Activated CD8-positive, alpha-beta memory T cell treated with anti-CD3 and anti-CD28 coated beads for 36 hours (primary cell): ENCODE results near the gene PNPLA2. TPM values are rescaled to one million over a fixed set of nuclear protein-coding genes. Genes with fewer than 3 reads are reported as not detected.

Experiments used
- CTCF ChIA-PET: fragments of 350-600 bp; sonication (Branson Sonifier 250); formaldehyde crosslinking; loops from one replicate; lab custom pipeline; 2021; ENCODE audit warnings: antibody characterized with exemption; lab: Charles Lee
- POLR2A ChIA-PET: fragments of 350-600 bp; sonication (Branson Sonifier 250); formaldehyde crosslinking; loops from one replicate; lab custom pipeline; 2021; ENCODE audit warnings: antibody characterized with exemption; lab: Charles Lee
- total RNA-seq, 2 experiments: library from RNA; stranded (reverse); gene quantifications; one replicate each; pipeline ENCODE4 v1.2.3, GENCODE V29; 2021

Gene PNPLA2
- total RNA-seq, 2 experiments from 2014 or later, result 38.5 to 44.3 TPM

DNA sequence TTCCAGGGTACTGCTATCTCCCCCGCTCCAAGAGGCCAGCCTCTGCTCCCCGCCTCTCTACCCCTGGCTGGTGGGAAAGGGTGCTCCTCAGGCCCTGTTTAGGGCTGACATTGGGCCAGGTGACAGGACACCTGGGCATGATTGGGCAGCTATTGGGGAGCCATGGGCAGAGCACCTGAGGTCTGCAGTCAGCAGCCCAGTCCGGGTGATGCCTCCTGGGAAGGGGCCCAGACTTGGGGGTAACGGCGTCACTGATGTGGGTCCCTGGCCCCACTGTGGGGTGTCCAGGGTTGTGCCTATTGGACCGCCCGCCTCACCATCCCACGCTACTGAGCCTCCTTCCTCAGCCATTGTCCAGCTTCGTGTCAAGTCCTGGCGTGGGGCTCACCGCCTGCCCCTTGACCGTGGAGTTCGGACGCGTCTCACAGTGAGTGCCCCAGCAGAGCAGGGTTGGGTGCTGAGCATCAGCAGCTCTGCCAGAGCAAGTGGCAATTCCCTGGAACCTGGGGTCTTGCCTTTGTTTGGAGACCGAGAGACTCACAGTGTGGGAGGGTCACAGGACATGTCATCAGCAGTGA is 38.7 kb upstream of the PNPLA2 start:
- POLR2A ChIA-PET, result no interaction called here
- CTCF ChIA-PET, result no interaction called here

DNA sequence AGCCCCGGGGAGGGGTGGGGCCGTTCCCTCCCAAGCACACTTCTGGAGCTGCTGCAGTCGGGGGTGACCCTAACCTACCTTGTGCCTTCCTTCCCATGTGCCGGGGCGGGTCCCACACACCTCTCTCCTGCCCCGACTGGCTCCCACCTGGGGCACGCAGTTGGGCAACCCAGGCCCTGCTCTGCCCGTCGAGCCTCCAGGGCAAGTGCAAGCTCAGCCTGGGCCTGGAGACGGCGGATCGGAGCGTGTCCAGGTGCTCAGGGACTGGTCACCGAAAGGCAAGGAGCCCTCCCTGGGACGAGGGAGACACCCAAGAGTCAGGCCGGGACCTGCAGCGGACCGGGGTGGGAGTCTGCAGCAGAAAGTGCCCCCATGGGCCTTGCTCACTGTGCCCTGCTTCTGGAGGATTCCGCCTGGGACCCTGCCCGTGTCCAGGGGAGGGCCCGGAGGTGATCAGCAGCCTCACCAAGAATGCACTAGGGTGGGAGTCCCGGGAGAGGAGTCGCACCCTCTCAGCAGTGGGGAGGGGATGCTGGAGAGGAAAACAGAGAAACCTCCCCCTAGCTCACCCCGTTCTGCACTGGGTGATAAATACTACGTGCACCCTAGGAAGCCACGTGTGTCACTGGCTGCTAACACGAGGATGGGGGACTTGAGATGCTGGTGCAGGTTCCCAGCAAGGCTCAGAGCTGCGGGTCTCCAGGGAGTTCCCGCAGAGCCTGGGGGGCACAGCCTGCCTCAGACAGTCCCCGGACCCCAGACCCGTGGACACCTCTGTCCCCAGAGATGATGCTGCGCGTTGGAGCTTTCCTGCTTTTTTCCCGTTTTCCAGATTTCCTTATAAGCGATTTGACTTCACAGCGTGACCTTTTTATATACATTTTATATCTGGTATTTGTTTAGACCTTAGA is 36.2 kb upstream of the PNPLA2 start:
- ChIA-PET CTCF (interaction anchor here (0.7 to 1.3 kb wide), 2 partner anchors 9 to 209 kb away, joined by 3 read pairs; no protein-coding TSS in a partner anchor), POLR2A (no interaction called here)

DNA sequence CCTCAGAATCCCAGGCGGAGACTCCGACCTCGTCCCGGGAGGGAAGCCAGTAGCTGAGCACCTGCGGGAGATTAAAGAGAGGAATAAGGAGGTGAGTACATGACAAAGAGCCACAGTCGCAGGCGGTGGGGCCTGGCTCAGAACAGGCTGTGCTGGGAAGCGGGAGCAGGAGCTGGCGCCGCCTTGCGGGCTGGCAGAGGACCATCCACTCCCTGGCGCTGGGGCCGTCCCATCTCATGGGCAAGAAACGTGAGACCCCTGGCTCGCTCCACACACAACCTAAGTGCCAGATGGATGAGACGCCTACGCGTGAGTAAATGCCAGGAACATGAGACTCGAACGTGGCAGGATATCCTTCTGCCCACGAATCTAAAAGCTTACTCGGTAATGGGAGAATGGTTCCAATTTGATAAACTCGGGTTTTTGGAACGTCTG is 35.1 kb upstream of the PNPLA2 start:
- POLR2A ChIA-PET, result no interaction called here
- CTCF ChIA-PET, result interaction anchor here (0.7 to 1.6 kb wide), 2 partner anchors 20 to 50 kb away, joined by 3 to 5 read pairs; no protein-coding TSS in a partner anchor

GRCh38 chr11:786235-787083 is 32.3 kb upstream of the PNPLA2 start:
- POLR2A ChIA-PET, result interaction anchor here (1.2 kb wide), 1 partner anchor 9 kb away, joined by 4 read pairs; the partner anchor contains the start of gene GATD1
- CTCF ChIA-PET, result no interaction called here

DNA sequence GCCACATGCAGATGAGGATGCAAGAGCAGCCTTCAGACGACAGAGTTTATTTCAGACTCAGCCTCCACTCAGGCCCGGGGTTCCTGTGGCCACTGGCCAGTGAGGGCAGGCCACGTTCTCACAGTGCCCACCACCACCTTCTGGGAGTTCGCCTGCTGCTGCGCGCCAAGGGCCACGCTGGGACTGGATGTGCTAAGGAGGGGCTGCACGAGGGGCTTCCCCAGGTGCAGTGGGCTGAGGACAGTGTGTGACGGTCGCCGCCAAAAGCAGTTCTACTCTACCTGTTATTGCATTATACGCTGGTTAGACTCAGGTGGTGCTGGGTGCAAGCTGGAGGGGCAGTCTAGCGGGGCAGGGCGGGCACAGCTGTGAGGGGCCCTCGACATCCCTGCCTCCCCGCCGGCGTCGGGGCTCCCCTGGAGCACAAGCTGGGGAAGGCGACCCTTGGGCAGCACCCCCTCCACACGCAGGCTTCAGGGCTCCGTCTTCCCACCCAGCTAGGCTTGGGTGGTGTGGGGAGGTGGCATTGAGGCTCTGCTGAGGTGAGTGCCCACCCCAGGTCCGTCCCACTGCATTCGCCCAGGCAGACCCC is 31.5 kb upstream of the PNPLA2 start:
- CTCF ChIA-PET, result no interaction called here
- POLR2A ChIA-PET, result interaction anchor here (1.2 kb wide), 1 partner anchor 10 kb away, joined by 4 read pairs; the partner anchor contains the start of gene GATD1

DNA sequence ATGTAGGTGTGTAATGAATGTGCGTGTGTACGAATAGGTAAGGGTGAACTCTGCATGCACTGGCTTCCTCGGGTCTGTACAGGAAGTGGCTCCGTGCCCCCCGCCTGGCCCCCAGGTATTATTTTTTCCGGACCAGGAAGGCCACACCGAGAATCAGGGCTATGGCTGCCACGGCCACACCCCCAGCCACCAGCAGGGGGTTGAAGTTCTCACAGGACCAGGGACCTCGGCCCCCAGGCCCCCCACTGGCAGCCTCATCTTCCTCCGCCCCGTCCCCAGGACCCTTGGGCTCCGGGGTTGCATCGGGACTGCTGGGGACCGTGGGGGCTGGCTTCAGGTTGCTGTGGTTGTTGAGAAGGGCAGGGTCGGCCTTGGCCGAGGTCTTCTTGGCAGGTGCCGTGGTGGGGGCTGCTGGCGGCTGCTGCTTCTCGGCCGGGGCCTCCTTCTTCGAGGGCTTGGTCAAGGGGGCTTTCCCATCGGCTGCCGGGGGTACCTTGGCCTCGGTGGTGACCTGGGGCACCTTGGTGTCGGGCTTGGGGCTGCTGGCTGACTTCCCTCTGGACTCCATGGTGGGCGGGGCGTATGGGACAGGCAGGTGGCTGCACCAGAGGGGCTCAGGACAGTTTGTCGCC is 30.6 kb upstream of the PNPLA2 start:
- ChIA-PET POLR2A (no interaction called here), CTCF (interaction anchor here (1.1 kb wide), 1 partner anchor 10 kb away, joined by 3 read pairs; no protein-coding TSS in a partner anchor)

- ChIA-PET CTCF (interaction anchor here (0.6 to 1.1 kb wide), 2 partner anchors 11 to 14 kb away, joined by 3 read pairs; no protein-coding TSS in a partner anchor), POLR2A (interaction anchor here (1.0 kb wide), 2 partner anchors 12 to 14 kb away, joined by 3 to 4 read pairs; no protein-coding TSS in a partner anchor)
Observed at GRCh38 chr11:788953-789940, 29.5 kb upstream of the PNPLA2 start.

- ChIA-PET POLR2A (interaction anchor here (0.6 to 1.0 kb wide), 3 partner anchors 13 to 26 kb away, joined by 3 to 4 read pairs (median 3); no protein-coding TSS in a partner anchor), CTCF (no interaction called here)
Observed at GRCh38 chr11:789943-790342, 28.8 kb upstream of the PNPLA2 start, which contains the start of gene CEND1. Gene CEND1, minus strand, starts transcription at chr11:790090. Its CDS starts 1,514 bp downstream, at chr11:788576.

DNA sequence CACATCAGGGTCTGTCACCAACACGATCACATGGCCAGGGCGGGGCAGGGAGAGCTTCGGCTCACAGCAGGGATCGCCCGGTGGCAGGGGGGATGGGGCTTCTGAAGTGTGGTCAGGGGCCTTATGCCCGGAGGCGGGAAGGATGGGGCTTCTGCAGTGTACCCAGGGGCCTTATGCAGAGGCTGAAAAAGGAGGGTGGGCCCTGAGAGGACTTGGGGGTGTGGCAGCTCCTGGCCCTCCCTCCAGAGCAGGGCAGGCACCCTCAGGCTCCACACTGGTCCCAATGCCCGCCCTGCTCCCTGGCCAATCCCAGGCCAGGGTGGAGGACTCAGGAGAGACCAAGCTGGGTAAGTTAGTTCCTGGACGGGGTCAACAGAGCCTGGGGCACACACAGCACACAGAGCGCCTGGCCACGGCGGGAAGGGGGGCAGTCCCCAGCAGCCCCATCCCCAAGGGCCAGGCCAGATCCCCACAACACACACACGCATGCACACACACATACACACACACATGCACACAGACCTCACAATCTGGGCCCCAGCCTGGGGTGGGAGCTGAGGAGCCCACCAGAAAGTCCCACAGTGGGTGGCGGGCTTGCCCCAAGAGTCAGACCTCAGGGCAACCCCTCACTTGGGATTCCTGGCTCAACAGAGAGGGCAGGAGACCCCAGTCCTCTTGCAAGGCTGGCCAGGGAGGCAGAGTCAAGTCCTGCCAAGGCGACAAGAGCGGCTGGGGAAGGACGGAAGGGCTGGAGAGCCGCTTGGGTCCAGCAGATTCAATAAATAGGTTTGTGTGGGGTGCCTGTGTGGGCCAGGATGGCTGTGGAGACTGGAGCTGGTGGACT is 27.8 kb upstream of the PNPLA2 start:
- POLR2A ChIA-PET, result no interaction called here
- CTCF ChIA-PET, result interaction anchor here (1.2 kb wide), 1 partner anchor 9 kb away, joined by 3 read pairs; no protein-coding TSS in a partner anchor

DNA sequence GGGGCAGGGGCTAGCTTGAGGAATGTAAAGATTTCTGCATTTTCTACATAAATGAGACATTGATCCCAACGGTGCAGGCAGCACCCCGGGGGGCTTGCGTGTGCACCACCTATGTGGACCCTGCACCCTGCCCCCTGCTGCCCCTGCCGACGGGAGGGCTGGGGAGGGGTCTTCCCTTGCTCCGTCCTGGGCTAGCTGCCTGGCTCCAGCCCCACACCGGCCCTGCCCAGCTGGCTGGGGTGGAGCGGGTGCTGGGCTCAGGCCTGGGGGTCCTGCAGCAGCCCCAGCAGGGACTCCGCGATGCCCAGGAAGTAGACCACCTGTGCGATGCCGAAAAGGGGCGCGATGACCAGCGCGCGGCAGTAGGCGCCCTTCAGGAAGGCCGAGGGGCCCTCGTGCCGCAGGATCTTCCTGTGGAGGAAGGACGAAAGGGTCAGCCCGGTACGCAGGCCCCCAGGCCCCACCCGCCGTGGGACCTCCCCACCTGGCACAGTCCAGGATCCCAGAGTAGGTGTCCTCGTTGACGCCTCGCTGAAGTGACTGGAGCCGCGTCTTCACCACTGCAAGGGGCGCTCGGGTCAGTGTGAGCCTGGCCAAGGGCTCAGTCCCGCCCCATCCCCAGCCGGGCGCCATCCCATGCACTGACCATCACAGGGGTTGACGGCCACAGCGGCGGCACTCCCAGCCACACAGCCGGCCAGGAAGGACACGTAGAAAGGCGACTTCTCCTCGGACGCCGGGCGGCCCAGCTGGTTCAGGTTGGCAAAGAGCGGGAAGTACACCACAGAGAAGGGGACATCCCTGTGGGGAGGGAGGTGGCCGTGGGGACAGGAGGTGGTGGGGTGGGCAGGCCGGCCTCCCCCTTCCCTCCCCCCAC is 26.8 kb upstream of the PNPLA2 start:
- ChIA-PET CTCF (interaction anchor here (1.2 kb wide), 1 partner anchor 10 kb away, joined by 3 read pairs; no protein-coding TSS in a partner anchor), POLR2A (no interaction called here)

DNA sequence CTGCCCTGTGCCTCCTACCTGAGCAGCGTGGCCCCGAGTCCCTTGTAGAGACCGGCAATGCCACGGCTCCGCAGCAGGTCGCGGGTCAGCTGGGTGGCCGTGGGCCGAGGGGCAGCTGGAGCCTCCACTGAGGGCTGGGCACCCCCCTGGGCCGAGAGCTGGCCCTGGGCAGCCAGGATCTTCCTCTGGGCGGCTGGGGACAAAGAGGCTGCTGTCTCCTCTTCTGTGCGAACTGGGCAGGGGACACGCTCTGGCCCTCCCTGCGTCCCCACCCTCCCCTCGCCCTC is 26.2 kb upstream of the PNPLA2 start:
- CTCF ChIA-PET, result no interaction called here
- POLR2A ChIA-PET, result no interaction called here

- POLR2A ChIA-PET, result interaction anchor here (0.8 kb wide), 1 partner anchor 16 kb away, joined by 3 read pairs; the partner anchor contains the start of gene RPLP2
Observed at GRCh38 chr11:792873-793272, 25.8 kb upstream of the PNPLA2 start.

DNA sequence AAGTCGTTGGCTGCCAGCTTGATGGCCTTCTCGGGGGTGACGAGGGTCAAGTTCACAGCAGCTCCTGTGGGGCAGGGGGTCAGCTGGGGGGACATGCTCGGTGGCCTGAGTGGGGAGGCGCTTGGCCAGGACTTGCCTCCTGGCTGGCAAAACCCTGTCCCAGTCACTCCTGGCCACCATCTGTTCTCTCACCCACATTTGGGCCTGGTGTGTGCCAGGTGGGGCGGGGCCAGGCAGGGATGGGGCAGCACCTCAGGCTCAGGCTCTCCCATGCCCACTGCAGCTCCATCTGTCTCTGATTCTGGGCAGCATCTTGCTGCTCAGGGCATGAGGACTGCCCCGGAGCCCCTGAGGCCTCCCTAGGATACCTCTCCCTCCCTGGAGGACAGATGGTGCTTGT is 25.2 kb upstream of the PNPLA2 start:
- ChIA-PET CTCF (interaction anchor here (1.0 kb wide), 1 partner anchor 13 kb away, joined by 3 read pairs; no protein-coding TSS in a partner anchor), POLR2A (interaction anchor here (0.8 to 0.9 kb wide), 2 partner anchors 16 to 17 kb away, joined by 3 read pairs; partner anchors contain the start of genes GATD1 and RPLP2)

More at GRCh38 chr11:792873-793272, 25.8 kb upstream of the PNPLA2 start:
- CTCF ChIA-PET, result no interaction called here

DNA sequence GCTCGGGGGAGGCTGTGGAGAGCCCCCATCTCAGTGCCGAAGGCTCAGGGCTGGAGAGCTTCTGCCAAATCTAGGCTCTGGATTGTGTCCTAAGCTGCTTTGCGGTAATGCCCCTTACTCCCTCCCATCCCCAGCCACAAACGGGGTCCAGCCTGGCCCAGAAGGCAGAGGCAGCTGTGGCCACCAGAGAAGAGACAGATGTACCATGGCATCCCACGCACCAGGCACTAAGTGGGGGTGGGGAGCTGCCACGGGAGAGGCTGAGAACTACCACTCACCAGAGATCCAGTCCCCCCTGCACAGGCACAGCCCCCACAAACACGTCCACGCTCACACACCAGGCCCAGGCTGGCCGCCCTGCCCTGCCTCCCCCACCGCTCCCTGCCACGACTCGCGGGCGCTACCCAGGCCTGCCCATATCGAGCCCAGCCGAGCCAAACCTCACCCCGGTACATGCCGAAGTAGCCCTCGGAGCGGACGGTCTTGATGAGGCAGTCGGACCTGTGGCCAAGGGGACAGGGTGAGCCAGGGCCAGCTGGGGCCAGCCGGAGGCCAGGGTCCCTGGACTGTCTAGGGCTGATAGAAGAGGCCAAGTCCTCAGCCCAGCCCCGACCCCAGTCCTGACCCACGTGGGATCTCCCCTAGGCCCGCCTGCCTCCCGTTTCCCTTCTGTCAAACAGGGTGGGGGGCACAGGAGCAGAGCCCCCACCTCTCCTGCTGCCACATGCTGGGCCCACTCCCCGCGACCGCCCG is 24.5 kb upstream of the PNPLA2 start:
- ChIA-PET CTCF (interaction anchor here (0.5 to 1.0 kb wide), 2 partner anchors 13 to 230 kb away, joined by 3 read pairs; no protein-coding TSS in a partner anchor), POLR2A (interaction anchor here (0.9 kb wide), 1 partner anchor 17 kb away, joined by 3 read pairs; the partner anchor contains the start of gene GATD1)
